IPS-15b (cell line): ENCODE results near the gene BCL3.

Source experiments
- H3K27me3 ChIP-seq: one replicate; pipeline ENCODE4 v1.6.1; 2013; ENCODE audit warnings: low read length; ENCODE audit not compliant: control insufficient read depth, insufficient read depth
- H3K36me3 ChIP-seq: one replicate; pipeline ENCODE4 v1.6.1; 2013; ENCODE audit warnings: low read length; ENCODE audit not compliant: control insufficient read depth, insufficient read depth
- H3K4me1 ChIP-seq: one replicate; pipeline ENCODE4 v1.6.1; 2013; ENCODE audit warnings: mild to moderate bottlenecking, low read length; ENCODE audit not compliant: control insufficient read depth, insufficient read depth
- H3K4me3 ChIP-seq: one replicate; pipeline ENCODE4 v1.5.1; 2013; ENCODE audit warnings: low read depth, low read length
- H3K9ac ChIP-seq: one replicate; pipeline ENCODE4 v1.6.1; 2013; ENCODE audit warnings: low read depth, mild to moderate bottlenecking, low read length
- H3K9me3 ChIP-seq: one replicate; pipeline ENCODE4 v1.6.1; 2013; ENCODE audit warnings: mild to moderate bottlenecking, low read length; ENCODE audit not compliant: control insufficient read depth, insufficient read depth

BCL3 gene

DNA sequence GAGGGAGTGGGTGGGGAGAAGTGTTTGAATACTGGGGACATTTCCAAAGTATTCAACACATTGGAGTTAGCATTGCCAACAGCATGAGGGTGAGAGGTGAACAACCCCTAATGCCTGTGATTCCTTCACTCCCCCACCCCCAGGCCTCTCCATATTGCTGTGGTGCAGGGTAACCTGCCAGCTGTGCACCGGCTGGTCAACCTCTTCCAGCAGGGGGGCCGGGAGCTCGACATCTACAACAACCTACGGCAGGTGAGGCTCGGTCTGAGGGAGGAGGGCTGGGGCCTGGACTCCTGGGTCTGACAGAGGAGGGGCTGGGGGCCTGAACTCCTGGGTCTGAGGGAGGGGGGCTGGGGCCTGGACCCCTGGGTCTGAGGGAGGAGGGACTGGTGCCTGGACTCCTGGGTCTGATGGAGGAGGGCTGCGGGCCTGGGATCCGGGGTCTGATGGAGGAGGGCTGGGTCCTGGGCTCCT lies 7.6 kb downstream of the BCL3 start:
- Histone ChIP-seq H3K4me3 (peak overlapping the region; percentile 85), H3K9me3 (no peaks in the 10 kb centered on the region), H3K36me3 (no peaks in the 10 kb centered on the region), H3K4me1 (peaks cover 19% of the 10 kb centered on the region), H3K9ac (no peak overlapping the region), H3K27me3 (peaks cover 43% of the 10 kb centered on the region)

DNA sequence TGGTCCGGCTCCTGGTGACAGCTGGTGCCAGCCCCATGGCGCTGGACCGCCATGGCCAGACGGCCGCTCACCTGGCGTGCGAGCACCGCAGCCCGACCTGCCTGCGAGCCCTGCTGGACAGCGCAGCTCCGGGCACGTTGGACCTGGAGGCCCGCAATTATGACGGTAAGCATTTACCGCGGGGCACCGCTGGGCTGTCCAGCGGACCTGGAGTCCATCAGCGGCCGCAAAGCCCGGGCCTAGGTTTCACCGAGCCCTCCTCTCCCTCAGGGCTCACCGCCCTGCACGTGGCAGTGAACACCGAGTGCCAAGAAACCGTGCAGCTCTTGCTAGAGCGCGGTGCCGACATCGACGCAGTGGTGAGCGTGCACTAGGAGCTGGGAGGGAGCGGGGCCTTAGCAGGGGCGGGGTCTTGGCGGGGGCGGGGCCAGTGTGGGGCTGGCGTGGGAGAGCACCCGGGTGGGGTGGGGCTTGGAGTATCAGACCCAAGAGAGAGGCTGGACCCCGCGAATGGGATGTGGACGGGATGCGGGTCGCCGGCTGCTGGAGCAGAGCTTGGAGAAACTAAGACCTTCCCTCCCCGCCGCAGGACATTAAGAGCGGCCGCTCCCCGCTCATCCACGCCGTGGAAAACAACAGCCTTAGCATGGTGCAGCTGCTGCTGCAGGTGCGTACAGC lies 8.7 kb downstream of the BCL3 start:
- H3K4me3 ChIP-seq, result peak overlapping the region; percentile 85
- H3K4me1 ChIP-seq, result peaks cover 19% of the 10 kb centered on the region
- H3K27me3 ChIP-seq, result peaks cover 34% of the 10 kb centered on the region
- no peaks in the 10 kb centered on the region for H3K36me3 ChIP-seq
- H3K9ac ChIP-seq, result peak overlapping the region; percentile 37
- H3K9me3 ChIP-seq, result no peaks in the 10 kb centered on the region

GRCh38 chr19:44757735-44758505 lies 9.4 kb downstream of the BCL3 start:
- H3K4me3 ChIP-seq, result peak overlapping the region; percentile 85
- H3K27me3 ChIP-seq, result peaks cover 27% of the 10 kb centered on the region
- H3K9ac ChIP-seq, result peak overlapping the region; percentile 37
- peaks cover 16% of the 10 kb centered on the region for H3K4me1 ChIP-seq
- no peaks in the 10 kb centered on the region for H3K36me3 ChIP-seq
- H3K9me3 ChIP-seq, result no peaks in the 10 kb centered on the region

- peaks cover 27% of the 10 kb centered on the region for H3K27me3 ChIP-seq
- no peak overlapping the region for H3K9ac ChIP-seq
- no peaks in the 10 kb centered on the region for H3K36me3 ChIP-seq
- H3K9me3 ChIP-seq, result no peaks in the 10 kb centered on the region
- H3K4me3 ChIP-seq, result peak overlapping the region; percentile 85
- peaks cover 14% of the 10 kb centered on the region for H3K4me1 ChIP-seq
These were observed 10.1 kb downstream of the BCL3 start for GRCh38 chr19:44758596-44758995.

DNA sequence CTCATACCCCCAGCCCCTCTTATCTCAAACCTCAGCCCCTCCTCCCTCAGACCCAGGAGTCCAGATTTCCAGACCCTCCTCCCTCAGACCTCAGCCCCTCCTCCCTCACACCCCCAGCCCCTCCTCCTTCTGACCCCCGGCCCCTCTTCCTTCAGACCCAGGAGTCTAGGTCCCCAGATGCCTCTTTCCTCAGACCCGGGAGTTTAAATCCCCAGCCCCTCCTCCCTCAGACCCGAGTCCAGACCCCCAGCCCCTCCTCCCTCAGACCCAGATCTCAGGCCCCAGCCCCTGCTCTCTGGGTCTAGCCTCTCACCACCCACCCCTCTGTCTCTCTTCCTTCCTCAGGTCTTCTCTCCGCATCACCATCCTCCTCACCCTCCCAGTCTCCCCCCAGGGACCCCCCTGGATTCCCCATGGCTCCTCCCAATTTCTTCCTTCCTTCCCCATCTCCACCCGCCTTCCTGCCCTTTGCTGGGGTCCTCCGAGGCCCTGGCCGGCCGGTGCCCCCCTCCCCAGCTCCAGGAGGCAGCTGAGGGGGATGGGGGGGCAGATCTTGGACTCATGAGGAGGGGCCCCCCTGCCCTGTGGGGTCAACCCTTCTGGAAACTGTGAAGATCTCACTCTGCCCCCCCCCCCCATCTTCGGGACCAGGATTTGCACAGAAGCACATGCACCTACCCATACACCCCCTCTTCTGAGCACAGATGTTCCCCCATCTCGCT lies 10.7 kb downstream of the BCL3 start:
- Histone ChIP-seq H3K27me3 (peaks cover 29% of the 10 kb centered on the region), H3K36me3 (no peaks in the 10 kb centered on the region), H3K9me3 (no peaks in the 10 kb centered on the region), H3K4me3 (no peak overlapping the region), H3K9ac (no peak overlapping the region), H3K4me1 (peaks cover 14% of the 10 kb centered on the region)

DNA sequence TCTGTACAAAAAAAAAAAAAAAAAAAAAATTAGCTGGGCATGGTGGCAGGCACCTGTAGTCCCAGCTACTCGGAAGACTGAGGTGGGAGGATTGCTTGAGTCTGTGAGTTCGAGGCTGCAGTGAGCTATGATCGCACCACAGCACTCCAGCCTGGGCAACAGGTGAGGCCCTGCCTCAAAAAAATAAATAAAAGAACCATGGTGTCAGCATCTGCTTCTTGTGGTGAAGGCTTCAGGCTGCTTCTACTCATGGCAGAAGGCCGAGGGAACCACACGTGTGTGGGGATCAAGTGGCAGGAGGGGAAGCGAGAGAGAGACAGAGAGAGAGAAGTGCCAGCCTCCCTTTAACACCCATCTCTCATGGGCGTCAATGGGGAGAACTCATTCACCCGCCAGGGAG lies 13.5 kb downstream of the BCL3 start:
- peaks cover 5% of the 10 kb centered on the region for H3K27me3 ChIP-seq
- H3K4me3 ChIP-seq, result no peak overlapping the region
- H3K9ac ChIP-seq, result no peak overlapping the region
- no peaks in the 10 kb centered on the region for H3K36me3 ChIP-seq
- H3K4me1 ChIP-seq, result peaks cover 1% of the 10 kb centered on the region
- H3K9me3 ChIP-seq, result no peaks in the 10 kb centered on the region

GRCh38 chr19:44765033-44765948 lies 16.8 kb downstream of the BCL3 start:
- H3K9me3 ChIP-seq, result no peaks in the 10 kb centered on the region
- H3K36me3 ChIP-seq, result no peaks in the 10 kb centered on the region
- no peaks in the 10 kb centered on the region for H3K4me1 ChIP-seq
- no peak overlapping the region for H3K4me3 ChIP-seq
- H3K9ac ChIP-seq, result no peak overlapping the region
- peaks cover 3% of the 10 kb centered on the region for H3K27me3 ChIP-seq

DNA sequence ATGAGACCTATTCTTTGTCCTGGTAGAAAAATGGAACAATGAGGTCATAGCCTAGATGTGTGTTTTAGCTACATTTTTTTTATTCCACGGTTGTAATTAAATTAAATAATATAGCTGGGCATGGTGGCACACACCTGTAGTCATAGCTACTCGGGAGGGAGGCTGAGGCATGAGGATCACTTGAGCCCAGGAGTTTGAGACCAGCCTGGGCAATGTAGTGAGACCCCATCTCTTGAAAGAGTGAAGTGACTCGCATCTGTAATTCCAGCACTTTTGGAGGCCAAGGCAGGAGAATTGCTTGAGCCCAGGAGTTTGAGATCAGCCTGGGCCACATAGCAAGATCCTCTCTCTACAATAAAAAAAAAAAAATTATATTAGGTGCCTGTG lies 17.4 kb downstream of the BCL3 start:
- no peak overlapping the region for H3K4me3 ChIP-seq
- H3K4me1 ChIP-seq, result no peaks in the 10 kb centered on the region
- H3K36me3 ChIP-seq, result no peaks in the 10 kb centered on the region
- no peaks in the 10 kb centered on the region for H3K9me3 ChIP-seq
- peaks cover 3% of the 10 kb centered on the region for H3K27me3 ChIP-seq
- no peak overlapping the region for H3K9ac ChIP-seq

GRCh38 chr19:44767295-44768180 lies 19.0 kb downstream of the BCL3 start:
- Histone ChIP-seq H3K9ac (no peak overlapping the region), H3K27me3 (peaks cover 3% of the 10 kb centered on the region), H3K36me3 (no peaks in the 10 kb centered on the region), H3K4me1 (no peaks in the 10 kb centered on the region), H3K4me3 (no peak overlapping the region), H3K9me3 (no peaks in the 10 kb centered on the region)

- H3K4me1 ChIP-seq, result no peaks in the 10 kb centered on the region
- H3K9me3 ChIP-seq, result no peaks in the 10 kb centered on the region
- H3K4me3 ChIP-seq, result peak overlapping the region; percentile 30
- H3K9ac ChIP-seq, result no peak overlapping the region
- peaks cover 4% of the 10 kb centered on the region for H3K27me3 ChIP-seq
- no peaks in the 10 kb centered on the region for H3K36me3 ChIP-seq
These were observed 22.2 kb downstream of the BCL3 start for GRCh38 chr19:44770550-44771257.
